Myocyte (in vitro differentiated cells): ENCODE results near the gene TRIM36. TPM values are rescaled to one million over a fixed set of nuclear protein-coding genes. Genes with fewer than 3 reads are reported as not detected.
A peak's percentile ranks its signal among the peaks of the same experiment; 100 is the strongest.

Experiments
- DNase-seq: peaks from one replicate; pipeline ENCODE4 v3.0.0-alpha.2; 2012; ENCODE audit warnings: low read depth
- polyA plus RNA-seq: library from polyadenylated mRNA; unstranded; fragments of >200 nt; gene quantifications from one replicate; pipeline ENCODE4 v1.2.1, GENCODE V29; 2012; ENCODE audit warnings: missing spikeins
- total RNA-seq: library from RNA; depleted of rRNA; stranded (reverse); fragments of >200 nt; gene quantifications from 2 replicates; pipeline ENCODE4 v1.2.3, GENCODE V29; 2014

The TRIM36 gene, protein sequence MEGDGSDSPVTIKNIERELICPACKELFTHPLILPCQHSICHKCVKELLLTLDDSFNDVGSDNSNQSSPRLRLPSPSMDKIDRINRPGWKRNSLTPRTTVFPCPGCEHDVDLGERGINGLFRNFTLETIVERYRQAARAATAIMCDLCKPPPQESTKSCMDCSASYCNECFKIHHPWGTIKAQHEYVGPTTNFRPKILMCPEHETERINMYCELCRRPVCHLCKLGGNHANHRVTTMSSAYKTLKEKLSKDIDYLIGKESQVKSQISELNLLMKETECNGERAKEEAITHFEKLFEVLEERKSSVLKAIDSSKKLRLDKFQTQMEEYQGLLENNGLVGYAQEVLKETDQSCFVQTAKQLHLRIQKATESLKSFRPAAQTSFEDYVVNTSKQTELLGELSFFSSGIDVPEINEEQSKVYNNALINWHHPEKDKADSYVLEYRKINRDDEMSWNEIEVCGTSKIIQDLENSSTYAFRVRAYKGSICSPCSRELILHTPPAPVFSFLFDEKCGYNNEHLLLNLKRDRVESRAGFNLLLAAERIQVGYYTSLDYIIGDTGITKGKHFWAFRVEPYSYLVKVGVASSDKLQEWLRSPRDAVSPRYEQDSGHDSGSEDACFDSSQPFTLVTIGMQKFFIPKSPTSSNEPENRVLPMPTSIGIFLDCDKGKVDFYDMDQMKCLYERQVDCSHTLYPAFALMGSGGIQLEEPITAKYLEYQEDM
- 10.5 and 16.9 TPM in 2 replicates for total RNA-seq
- 1.2 TPM for polyA plus RNA-seq

DNA sequence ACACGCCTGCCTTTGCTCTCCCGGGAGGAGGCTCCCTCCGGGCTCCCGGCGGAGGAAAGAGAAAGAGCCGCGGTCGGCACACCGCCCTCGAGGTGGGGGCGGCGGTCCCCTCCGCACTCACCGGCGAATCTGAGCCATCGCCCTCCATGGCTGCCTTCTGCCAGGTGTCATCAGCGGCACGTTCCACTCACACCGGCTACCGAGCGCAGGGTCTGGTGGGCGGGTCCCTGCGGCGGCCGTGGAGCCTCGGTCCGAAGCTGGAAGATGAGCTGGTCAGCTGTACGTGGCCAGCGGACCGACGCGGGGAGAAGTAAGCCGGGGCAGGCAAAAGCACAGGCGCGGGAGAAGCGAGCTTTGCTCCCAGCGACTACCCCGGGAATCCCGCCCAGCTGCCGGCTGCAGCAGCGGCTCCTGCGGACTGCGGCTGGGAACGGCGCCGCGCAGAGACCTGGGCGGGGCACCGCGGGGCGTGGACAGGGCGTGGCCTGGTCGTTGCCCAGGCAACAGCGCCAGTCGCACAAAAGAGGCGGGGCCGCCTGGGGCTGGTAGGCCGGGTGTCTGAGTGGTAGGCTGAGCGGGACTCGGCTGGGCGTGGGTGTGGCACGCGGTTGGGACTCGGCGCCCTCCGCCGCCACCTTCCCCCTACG, at the start of gene TRIM36:
TRIM36 (minus strand) TSS at position 422 of the 647 bp plus-strand sequence; CDS start at position 148, 274 bp downstream.
- peak; percentile 94 for DNase-seq

DNA sequence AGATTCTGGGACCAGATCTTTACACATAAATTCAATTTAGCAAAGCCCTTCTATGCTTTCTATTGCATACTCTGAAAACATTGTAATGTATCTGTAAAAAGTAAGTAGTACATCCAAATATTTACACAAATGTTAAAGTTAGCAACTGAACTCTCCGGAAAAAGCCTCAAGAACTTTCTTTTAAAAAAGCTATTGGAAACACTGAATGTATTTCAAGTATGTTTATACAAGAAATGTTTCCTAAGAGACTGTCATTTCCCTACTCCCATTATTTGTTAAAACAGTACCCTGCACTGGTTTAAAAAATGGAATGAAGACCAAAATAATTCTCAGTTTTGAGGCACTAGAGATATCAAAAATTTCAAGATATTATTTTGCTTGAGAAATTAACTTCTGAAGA, 44.8 kb upstream of the TRIM36 start:
- no peak for DNase-seq

DNA sequence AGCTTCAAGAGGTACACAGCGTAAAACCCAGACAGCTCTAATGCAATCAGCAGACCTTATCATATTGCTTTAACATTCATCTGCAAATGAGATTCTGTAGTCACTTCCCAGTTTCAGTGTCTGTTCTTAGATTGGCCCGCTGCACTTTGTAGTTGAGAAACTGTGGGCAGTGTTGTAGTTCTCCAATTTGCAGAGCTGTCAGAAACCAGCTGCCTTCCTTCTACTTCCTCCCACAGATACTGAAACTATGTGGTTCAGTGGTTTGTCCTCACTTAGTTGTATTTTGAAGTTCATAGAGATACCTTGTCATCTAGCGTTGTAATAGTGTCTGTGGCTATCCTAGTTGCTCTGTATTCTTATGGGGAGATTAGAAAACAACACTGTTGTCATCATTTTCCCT, 39.6 kb upstream of the TRIM36 start:
- DNase-seq: no peak

DNA sequence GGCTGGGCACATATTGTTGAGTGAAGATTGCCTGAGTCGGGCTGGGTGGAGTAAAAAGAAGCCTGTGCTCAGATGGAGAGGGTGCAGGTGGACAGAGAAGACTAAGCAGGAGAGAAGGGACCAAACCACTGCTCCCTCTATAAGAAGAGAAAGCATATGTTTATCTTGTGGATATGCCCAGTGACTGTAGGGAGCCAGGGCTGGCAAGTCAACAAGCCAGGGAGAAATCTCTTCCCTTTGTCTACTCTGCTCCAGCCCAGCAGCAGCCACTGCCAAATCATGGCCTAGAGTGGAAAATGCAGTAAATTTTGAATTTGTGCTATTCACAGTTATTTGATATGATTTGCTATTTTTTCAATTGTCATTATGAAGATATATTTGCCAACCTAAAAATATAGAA, 33.2 kb upstream of the TRIM36 start:
- DNase-seq: no peak

DNA sequence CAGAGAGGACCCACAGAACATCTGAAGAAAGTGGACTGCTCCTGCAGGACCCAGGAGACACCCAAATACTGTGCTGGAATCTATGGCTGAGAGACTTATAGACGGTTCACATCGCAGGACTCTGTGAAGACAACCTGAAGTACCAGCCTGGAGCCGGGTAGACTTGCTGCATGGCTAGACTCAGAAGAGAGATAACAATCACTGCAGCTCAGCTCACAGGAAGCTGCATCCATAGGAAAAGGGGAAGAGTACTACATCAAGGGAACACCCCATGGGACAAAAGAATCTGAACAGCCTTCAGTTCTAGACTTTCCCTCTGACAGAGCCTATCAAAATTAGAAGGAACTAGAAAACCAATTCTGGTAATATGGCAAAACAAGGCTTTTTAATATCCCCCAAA, 26.5 kb upstream of the TRIM36 start:
- no peak for DNase-seq

DNA sequence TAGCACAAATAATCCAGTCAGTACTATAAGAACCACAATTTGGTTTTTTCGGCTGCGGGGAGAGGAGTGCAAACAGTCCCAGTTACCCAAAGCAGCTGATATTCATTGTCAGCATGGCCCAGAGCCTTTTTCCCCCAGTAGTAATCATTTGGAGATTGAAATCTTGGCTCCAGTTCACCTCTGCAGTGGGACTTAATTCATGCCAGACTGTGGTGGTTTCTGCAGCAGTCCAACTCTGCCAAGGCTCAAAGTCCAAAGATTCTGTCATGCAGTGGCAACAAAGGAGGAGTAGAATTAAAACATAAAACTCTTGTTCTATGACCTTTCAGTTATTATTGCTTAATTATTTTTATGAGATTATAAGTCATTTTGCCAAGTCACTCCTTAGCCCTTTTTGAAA, 25.0 kb upstream of the TRIM36 start:
- DNase-seq: peak; percentile 8

DNA sequence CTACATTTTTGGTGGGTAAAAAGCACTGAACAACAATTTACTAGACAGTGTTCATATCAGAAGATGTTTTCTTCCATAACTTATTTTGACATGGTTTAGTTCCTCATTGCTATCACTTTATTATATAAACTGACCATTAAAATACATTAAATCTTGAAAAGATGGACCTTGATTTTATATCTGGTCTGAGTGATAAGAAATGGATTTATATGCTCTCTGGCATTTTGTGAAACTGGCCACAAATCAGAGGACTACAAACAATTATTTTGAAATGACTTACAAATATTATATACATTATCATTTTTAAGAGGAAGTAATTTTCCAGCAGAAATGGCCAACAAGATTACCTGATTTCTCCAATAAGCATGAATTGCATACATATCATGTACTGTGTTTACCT, 23.6 kb upstream of the TRIM36 start:
- DNase-seq: no peak

DNA sequence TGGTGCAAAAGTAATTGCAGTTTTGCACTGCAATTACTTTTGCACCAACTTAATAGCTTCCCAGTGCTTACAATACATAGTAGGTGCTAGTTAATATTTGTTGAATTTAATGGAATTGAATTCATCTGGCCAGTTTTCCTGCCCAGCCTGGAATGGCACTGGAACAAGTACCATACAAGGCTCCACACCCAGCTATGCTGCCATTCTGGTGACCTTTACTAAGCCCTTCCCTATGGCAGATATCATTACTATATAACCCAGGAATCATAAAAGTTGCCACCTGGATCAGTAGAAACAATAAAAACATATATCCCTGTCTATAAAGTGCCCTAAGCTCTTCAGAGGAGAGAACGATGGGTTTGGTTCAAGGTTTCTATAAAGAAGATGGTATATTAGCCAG, 22.4 kb upstream of the TRIM36 start:
- no peak for DNase-seq

DNA sequence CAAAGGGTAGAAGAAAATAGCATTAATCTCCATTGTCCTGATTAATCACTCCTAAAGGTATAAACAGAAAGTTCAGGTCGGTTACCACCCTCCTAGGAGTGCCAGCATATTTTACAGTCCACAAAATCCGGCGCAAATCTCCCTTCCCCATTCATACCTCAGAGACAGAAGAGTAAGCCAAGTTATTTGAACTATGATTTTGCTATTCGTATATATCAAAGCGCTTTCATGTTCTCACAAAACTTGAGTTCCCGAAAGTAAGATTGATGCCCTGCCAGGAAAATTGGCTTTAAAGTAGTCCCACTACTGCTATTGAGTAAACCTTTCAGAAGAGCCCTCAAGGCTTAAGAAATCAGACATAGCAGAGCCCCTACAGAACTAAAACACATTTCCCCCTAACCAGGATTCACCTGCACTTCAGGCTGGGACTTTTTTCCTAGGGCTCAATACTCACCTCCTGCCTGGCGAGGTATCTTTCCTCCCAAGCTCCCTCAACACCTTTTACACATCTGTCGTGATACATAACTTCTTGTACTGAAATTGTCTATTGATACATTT, 21.8 kb upstream of the TRIM36 start:
- no peak for DNase-seq

DNA sequence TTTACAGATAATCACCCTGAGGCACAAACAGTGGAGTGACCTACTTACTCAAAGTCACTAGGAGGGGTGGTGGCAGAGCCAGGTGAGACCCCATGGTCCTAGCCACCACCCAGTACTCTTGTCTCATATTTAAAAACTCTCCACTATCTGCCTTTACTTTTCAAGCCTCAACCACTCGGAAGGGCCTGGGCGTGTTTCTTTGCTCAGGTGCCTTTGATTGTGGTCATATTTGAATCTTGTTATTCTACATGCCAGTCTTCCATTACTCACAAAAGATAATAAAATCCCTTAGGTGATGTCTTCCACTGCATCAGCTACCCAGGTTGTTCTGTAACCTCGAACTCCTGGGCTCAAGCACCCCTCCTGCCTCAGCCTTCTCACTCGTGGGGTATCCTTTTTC, 20.7 kb upstream of the TRIM36 start:
- no peak for DNase-seq

DNA sequence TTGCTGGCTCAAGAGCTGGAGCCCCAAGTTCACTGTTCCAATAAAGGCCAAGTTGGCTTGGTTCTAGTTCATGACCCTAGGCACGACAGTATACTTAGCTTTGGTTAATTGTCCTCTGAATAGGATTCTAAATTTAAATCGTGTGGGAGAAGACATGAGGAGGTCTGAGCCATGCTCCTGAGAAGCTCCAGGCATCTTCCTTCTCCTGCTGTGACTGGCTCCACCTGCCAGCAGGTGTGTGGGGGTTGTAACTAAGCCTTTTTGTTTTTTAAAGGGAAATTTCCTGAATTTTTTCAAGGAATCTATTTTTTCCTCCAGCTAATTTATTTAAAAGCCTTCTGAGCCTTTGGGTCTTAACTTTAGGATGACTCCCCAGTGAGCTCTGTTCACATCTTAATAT, 20.2 kb upstream of the TRIM36 start:
- no peak for DNase-seq

DNA sequence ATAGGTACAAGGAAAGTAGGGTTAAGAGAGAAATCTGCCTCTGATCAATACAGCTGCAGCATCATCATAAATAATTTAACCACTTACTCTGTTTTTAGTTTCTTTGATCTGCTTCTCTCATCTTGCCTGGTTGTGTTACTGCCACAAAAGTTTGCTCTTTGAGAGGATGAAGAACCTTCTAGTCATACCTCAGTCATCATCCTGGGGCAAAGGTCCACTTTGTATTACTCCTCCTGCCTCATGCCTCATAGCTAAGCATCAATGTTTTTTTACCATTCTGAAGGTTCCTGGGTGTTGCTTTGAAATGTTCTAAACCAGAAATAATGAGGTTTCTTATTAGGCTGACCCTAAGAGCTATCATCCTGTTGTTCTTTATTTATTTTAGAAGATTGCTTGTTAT, 17.1 kb upstream of the TRIM36 start:
- DNase-seq: no peak

DNA sequence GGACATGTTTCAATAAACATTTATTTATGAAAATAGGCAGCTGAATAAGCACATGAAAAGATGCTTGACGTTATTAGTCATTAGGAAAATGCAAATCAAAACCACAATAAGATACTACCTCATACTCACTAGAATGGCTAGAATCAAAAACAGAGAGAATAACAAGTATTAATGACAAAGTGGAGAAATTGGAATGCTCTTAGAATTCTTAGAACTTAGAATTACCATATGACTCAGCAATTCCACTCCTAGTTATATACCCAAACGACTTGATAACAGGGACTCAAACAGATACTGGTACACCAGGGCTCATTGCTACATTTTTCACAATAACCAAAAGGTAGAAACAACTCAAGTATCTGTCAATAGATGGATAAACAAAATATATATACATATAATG, 15.1 kb upstream of the TRIM36 start:
- no peak for DNase-seq

DNA sequence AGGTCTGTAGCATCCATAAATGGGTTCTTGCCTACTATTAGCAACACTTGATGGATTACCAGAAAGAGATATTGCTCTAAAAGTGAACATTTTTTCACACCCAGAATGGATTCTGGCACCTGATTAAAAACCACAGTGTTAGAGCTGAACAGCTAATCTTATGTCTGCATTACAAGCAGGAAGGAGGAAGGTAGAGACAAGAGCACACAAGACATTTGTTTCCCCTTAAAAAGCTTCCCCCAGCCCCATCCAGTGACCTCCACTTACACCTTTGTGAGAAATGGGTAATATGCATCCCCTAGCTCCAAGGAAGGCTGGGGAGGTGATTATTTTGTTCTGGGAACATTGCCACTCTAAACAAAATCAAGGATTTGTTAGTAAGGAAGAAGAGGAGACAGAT, 12.0 kb upstream of the TRIM36 start:
- DNase-seq: no peak

DNA sequence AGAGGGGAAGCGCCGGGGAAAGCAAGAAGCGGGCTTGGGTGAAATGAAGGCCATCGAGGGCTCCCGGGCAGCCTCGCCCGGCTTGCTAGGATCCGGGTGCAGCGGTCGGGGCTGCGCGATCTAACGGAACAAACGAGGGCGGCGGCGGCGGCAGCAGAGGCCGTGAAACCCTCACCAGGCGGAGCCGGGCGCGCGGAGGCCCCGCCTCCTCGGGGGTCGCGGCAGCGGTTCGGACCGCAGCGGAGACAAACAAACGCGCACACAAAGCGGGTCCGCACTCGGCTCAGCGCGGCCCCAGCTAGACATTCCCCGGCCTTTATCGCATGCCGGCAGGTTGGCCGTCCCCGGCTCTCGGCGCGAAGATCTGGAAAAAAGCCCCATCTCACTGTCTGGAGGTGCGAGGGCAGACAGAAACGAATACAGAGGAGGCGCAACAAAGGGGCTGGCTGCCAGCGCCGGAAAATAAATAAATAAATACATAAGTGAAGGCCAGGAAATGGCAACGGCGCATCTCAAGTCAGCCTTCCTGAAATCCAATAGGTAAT, 10.5 kb upstream of the TRIM36 start:
- DNase-seq: peak; percentile 44

DNA sequence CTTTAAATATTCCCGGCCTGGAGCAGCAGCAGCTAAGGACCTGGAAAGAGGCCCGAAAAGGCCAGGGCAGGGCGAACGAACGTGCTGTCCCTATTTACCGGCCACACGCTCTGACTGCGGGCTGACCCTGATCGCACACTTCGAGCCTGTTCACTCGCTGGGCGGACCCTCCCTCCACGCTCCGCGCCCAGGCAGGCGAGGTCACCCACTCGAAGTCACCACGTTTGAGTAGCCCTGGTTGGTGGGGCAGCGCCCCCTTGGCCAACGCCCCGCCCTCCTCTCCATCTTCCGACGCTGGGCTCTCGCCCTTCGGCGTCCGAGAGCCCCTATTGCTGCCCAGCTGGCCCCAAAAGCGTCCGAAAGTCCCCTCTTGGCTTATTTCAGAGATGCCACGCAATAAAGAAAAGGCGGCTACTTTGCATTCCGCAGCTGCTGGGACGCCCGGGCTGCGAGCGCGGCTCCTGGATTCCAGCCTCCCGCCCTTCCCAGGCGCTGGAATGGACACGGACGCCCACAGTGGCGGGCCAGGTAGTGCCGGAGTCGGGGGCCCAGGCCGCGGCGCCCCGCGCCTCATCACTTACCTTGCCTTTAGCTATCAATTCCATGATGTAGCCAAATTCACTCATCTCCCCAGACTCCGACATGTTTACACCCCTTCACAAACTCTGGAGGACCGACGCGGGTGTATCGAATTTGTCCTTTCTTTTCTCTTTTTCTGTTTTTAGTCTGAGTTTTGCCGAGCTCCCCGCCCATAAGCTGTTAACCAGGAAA, 9.9 kb upstream of the TRIM36 start:
- peak; percentile 17 for DNase-seq

DNA sequence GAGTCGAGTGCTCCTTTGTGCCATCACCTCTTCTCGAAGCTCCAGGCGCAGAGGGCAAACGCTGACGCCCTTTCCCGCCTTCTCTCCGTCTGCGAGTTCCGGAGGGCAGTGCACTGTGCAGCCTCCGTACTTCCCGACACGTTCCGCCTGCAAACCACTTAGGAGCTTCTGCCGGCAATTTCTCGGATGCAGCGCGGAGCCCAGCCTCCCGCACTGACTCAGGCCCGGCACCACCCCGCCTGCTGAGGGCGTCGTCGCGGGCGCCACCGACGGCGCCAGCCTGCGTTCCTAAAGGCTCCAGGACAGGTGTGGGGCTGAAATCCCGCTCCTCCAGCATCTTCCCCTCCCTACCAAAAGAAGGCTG, 9.3 kb upstream of the TRIM36 start:
- no peak for DNase-seq

DNA sequence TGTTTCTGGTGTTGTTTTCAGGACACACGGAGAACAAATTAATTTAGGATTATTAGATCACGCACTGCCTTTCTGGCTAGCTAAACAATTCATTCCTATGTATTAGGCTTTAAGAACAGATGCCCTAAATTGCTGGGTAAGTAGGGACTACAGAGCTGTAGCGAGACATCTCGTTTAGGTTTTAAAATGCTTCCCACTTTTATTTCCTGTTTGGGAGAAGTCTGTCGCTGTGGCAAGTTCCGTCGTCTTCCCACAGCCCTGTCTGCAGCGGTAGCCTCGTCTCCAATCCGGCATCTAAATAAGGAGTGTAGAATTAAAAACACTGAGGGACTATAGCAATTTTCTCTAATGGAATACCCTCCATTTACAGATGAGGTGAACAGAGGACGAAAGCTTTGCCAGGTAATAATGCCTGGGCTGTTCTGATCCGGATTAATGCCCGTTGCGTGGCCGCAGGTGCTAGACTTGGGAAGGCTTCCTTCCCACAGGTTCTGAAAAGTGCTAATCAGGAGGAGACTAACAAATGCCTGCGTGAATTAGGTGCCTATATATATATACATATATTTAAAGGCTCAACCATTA, 1.3 kb upstream of the TRIM36 start:
- DNase-seq: no peak

DNA sequence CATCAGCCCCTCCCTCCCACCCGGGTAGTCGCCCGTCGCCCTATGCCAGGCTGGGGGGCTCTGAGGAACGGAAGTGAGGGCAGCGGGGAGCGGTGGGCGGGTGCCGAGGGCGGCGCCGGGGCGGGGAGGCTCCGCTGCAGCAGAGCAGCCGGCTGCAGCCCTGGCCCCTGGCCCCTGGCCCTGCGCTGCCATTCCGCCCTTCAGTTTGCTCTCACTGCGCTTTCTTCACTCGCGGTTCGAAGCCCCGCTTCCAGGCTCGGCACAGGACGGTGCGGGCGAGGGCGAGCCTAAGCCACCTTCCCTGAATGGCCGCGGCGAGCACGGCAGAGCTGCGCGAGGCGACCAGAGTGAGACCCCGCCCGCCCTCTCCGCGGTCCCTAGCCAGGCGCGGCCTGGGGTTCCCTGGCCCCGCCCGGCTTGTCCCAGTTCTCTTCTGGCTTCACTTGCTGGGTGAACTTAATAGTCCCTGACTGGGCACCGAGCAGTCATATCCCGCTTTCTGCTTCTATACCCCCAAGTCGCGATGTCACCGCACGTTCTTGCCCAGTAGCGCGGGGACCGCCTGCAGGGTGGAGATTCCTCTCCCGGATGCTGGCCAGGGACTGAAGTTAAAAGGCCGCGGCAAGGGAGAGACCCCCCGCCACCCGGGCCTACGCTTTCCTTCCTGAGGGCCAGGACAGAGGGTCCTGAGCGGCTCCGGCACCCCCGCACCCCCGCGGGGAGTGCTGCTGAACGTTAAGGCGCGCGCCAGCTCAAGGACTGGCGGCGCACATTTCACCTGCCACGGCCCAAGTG, 623 bp upstream of the TRIM36 start:
- DNase-seq: peak; percentile 52
